GM13976 (cell line): ENCODE data around the gene TNKS1BP1.

Source experiments
- DNase-seq: peaks from one replicate; pipeline ENCODE4 v3.0.0; 2012; ENCODE audit warnings: low spot score
- CTCF ChIP-seq: IDR thresholded peaks from 2 replicates; pipeline ENCODE4 v1.5.1; 2012; ENCODE audit warnings: borderline replicate concordance, mild to moderate bottlenecking; ENCODE audit not compliant: insufficient read depth; ENCODE audit errors: extremely low read depth, missing control alignments, control extremely low read depth
- in situ Hi-C: fragments of 300-500 bp; cut with MboI; formaldehyde crosslinking; loops from one replicate; pipeline ENCODE4 v1.12.0; 2022; ENCODE audit warnings: low sequenced_read_pairs, mixed read lengths, inconsistent platforms; ENCODE audit not compliant: unreplicated experiment

Gene TNKS1BP1

GRCh38 chr11:57358991-57359390, 34.2 kb upstream of the TNKS1BP1 start:
- TF ChIP-seq CTCF, result no peak
- in situ Hi-C loops, result no loop called here
- no peak for DNase-seq

- no peak for TF ChIP-seq CTCF
- in situ Hi-C loops, result no loop called here
- no peak for DNase-seq
Measured at GRCh38 chr11:57358543-57358961, 33.8 kb upstream of the TNKS1BP1 start.

GRCh38 chr11:57357856-57358255, 33.1 kb upstream of the TNKS1BP1 start:
- no peak for TF ChIP-seq CTCF
- DNase-seq, result no peak
- in situ Hi-C loops, result no loop called here

- DNase-seq, result no peak
- in situ Hi-C loops, result no loop called here
- TF ChIP-seq CTCF, result no peak
Measured at GRCh38 chr11:57357310-57357709, 32.6 kb upstream of the TNKS1BP1 start.

- in situ Hi-C loops, result no loop called here
- TF ChIP-seq CTCF, result no peak
- no peak for DNase-seq
Measured at GRCh38 chr11:57356268-57356667, 31.5 kb upstream of the TNKS1BP1 start.

GRCh38 chr11:57354699-57355098, 29.9 kb upstream of the TNKS1BP1 start:
- in situ Hi-C loops, result no loop called here
- no peak for TF ChIP-seq CTCF
- DNase-seq, result no peak

GRCh38 chr11:57353852-57354251, 29.1 kb upstream of the TNKS1BP1 start:
- no peak for DNase-seq
- in situ Hi-C loops, result no loop called here
- TF ChIP-seq CTCF, result no peak
